ENCODE measurements around the gene KIAA0408. TPM values are rescaled to one million over a fixed set of nuclear protein-coding genes. Genes with fewer than 3 reads are reported as not detected.
A peak's percentile ranks its signal among the peaks of the same experiment; 100 is the strongest.

The KIAA0408 gene
- total RNA-seq, 1 experiment from 2014 or later, result 34.7 TPM

DNA sequence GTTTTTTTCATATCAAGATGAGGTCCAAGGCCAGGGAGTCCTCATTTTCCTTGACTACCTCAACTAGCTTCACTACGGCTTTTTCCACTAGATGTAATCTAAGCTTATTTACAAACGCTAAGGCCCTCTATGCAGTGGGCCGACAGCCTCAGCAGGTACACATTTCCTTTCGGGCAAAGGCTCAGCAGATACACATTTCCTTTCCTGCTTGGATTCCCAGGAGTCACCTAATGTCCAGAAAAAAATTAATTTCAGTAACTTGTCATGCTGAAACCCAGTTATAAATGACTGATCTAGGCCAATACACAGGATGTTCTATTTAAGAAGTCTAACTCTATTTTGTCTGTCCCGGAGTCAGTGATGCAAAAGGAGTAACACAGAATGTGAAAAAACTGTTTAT lies 7.2 kb upstream of the KIAA0408 start:
- CTCF ChIA-PET, result interaction anchor here (0.7 kb wide), 1 partner anchor 73 kb away, joined by 7 read pairs; no protein-coding TSS in a partner anchor
- POLR2A ChIA-PET (ENCODE audit: low non-redundant PET), result no interaction called here
- H3K36me3 ChIP-seq (ENCODE audit: insufficient read depth, low read length, poor library complexity, severe bottlenecking), result no peaks in the 10 kb centered on the region

DNA sequence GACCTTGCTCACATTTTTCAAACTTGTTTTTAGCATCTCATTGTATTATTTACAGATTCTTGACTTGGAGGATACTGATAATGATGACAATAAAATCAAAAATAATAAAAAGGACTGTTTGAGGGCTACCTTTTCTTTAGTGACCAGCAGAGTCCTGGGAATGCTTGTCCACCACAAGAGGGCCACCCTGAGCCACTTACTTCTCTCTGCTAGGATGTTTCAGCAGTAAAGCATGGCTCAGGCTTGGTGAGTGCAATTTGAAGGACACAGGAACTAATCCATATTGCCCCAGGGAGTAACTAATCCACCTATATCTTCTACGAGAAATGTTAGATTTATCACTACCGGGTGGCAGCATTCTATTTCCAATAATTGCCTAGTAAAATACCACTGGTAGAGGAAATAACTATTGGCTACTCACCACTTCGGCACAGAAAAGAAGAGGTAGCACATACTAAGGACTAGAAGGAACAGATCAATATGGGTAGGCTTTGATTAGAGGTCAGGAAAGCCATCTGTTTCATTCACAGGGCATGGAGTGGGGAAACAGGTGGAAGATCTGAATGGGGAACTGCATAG lies 5.8 kb upstream of the KIAA0408 start:
- no TSS peak for BruUV-seq (replicated peaks)
- TF ChIP-seq, protein P1, sequence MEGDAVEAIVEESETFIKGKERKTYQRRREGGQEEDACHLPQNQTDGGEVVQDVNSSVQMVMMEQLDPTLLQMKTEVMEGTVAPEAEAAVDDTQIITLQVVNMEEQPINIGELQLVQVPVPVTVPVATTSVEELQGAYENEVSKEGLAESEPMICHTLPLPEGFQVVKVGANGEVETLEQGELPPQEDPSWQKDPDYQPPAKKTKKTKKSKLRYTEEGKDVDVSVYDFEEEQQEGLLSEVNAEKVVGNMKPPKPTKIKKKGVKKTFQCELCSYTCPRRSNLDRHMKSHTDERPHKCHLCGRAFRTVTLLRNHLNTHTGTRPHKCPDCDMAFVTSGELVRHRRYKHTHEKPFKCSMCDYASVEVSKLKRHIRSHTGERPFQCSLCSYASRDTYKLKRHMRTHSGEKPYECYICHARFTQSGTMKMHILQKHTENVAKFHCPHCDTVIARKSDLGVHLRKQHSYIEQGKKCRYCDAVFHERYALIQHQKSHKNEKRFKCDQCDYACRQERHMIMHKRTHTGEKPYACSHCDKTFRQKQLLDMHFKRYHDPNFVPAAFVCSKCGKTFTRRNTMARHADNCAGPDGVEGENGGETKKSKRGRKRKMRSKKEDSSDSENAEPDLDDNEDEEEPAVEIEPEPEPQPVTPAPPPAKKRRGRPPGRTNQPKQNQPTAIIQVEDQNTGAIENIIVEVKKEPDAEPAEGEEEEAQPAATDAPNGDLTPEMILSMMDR (conservative IDR thresholded peaks at IDR 0.05; ENCODE audit: low read depth, low read length), result peak; percentile 90
- TF ChIP-seq EZH2 (IDR thresholded peaks at IDR 0.05; ENCODE audit: borderline replicate concordance, low read depth, low read length, poor library complexity, severe bottlenecking), result no peak
- no peaks in the 10 kb centered on the region for H3K4me1 ChIP-seq (ENCODE audit: insufficient read depth, low read length, poor library complexity, severe bottlenecking)
- intact Hi-C loops (cut with micrococcal nuclease; ENCODE audit: unreplicated experiment), result loop anchor here (2.0 kb wide), 1 partner anchor 74 kb away; no protein-coding TSS in a partner anchor
- POLR2A ChIA-PET (ENCODE audit: low non-redundant PET), result no interaction called here
- H3K27me3 ChIP-seq (replicated peaks; ENCODE audit: insufficient read depth, low read depth, low read length, poor library complexity), result no peaks in the 10 kb centered on the region
- no peak overlapping the region for H3K4me3 ChIP-seq (ENCODE audit: low read depth, low read length, poor library complexity, severe bottlenecking)
- H3K36me3 ChIP-seq (ENCODE audit: insufficient read depth, low read length, poor library complexity, severe bottlenecking), result no peaks in the 10 kb centered on the region
- H3K27ac ChIP-seq (ENCODE audit: low read depth, low read length, poor library complexity, severe bottlenecking), result no peak overlapping the region
- peak; percentile 74 for DNase-seq (ENCODE audit: low spot score)
- CTCF ChIA-PET, result interaction anchor here (1.4 kb wide), 1 partner anchor 74 kb away, joined by 3 read pairs; no protein-coding TSS in a partner anchor
- H3K9me3 ChIP-seq (ENCODE audit: low read depth, low read length, poor library complexity, severe bottlenecking), result no peaks in the 10 kb centered on the region

More for the DNA sequence above, 7.2 kb upstream of the KIAA0408 start:
- H3K27me3 ChIP-seq (replicated peaks; ENCODE audit: insufficient read depth, low read depth, low read length, poor library complexity), result no peaks in the 10 kb centered on the region
- no peaks in the 10 kb centered on the region for H3K9me3 ChIP-seq (ENCODE audit: low read depth, low read length, poor library complexity, severe bottlenecking)
- no peaks in the 10 kb centered on the region for H3K4me1 ChIP-seq (ENCODE audit: insufficient read depth, low read length, poor library complexity, severe bottlenecking)
- BruUV-seq (replicated peaks), result no TSS peak
- TF ChIP-seq, protein P1 (conservative IDR thresholded peaks at IDR 0.05; ENCODE audit: low read depth, low read length), result no peak
- H3K4me3 ChIP-seq (ENCODE audit: low read depth, low read length, poor library complexity, severe bottlenecking), result no peak overlapping the region
- peak overlapping the region; percentile 18 for H3K27ac ChIP-seq (ENCODE audit: low read depth, low read length, poor library complexity, severe bottlenecking)
- intact Hi-C loops (cut with micrococcal nuclease; ENCODE audit: unreplicated experiment), result no loop called here
- DNase-seq (ENCODE audit: low spot score), result no peak

DNA sequence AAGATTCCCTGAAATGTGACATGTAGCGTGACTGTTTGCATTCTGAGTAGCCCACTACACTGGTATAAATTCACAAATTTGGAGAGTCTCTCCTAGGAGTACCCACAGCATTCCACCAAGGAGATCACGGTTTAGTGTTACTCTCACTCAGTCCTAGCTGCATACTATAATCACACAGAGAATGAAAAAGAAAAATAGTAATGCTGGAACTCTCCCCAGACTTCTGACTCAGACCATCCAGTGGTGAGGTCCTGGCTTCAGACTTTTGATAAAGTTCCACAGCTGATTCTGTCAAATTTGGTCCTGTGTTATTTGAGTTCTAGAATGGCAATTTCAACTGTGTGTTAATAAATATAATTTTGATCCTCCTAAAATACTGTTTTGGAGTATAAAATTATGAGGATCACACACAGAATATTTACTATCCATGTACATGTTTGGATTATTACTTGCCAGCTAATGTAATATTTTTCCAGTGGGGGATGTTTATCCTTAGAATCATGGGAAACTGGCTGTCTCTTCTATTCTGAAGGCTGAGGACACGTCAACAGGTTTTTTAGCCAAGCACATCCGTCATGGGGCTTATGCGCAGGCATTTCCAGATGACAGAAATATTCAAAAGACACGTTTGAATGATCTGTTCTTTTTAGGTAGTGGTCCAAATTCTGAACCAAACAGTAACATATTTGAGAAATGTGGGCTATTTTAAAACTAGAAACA lies 5.1 kb upstream of the KIAA0408 start:
- POLR2A ChIA-PET (ENCODE audit: low non-redundant PET), result no interaction called here
- CTCF ChIA-PET, result interaction anchor here (1.4 kb wide), 1 partner anchor 75 kb away, joined by 3 read pairs; no protein-coding TSS in a partner anchor
- intact Hi-C loops (cut with micrococcal nuclease; ENCODE audit: unreplicated experiment), result loop anchor here (2.0 kb wide), 1 partner anchor 74 kb away; no protein-coding TSS in a partner anchor
- Histone ChIP-seq H3K9me3 (ENCODE audit: low read depth, low read length, poor library complexity, severe bottlenecking) (no peaks in the 10 kb centered on the region), H3K27me3 (replicated peaks; ENCODE audit: insufficient read depth, low read depth, low read length, poor library complexity) (no peaks in the 10 kb centered on the region), H3K4me3 (ENCODE audit: low read depth, low read length, poor library complexity, severe bottlenecking) (no peak overlapping the region), H3K27ac (ENCODE audit: low read depth, low read length, poor library complexity, severe bottlenecking) (peak overlapping the region; percentile 33), H3K36me3 (ENCODE audit: insufficient read depth, low read length, poor library complexity, severe bottlenecking) (no peaks in the 10 kb centered on the region), H3K4me1 (ENCODE audit: insufficient read depth, low read length, poor library complexity, severe bottlenecking) (peaks cover 3% of the 10 kb centered on the region)
- BruUV-seq (replicated peaks), result no TSS peak
- TF ChIP-seq, protein P1 (conservative IDR thresholded peaks at IDR 0.05; ENCODE audit: low read depth, low read length), result no peak
- TF ChIP-seq EZH2 (IDR thresholded peaks at IDR 0.05; ENCODE audit: borderline replicate concordance, low read depth, low read length, poor library complexity, severe bottlenecking), result no peak
- no peak for DNase-seq (ENCODE audit: low spot score)
